Epidermal melanocyte (primary cell): ENCODE measurements around the gene ST6GALNAC5.
"Not testable (repeated sequence)": the region's sequence is repeated elsewhere in the genome, so short reads cannot be mapped to it uniquely, and the experiment has no call there.

Experiments
- DNase-seq: peaks from one replicate; pipeline ENCODE4 v3.0.0; 2011; ENCODE audit warnings: low spot score; ENCODE audit not compliant: insufficient read length

The ST6GALNAC5 gene

DNA sequence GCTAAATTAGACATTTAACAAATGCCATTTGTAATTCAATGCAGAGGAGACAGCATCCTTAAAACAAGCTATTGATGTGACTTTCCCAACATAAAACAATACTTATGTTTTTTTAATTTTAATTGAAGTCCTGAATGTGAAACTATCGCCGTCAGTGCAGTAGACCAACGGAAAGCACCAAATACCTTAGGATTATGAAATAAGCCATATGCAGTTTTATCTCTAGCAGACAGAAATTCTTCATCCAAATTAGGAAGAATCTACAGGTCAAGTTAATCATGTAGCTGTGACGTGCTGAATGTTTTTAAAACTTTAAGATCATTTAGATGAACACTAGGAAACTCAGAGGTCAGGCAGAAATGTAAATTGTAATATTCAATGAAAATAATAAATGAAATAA is 714 bp upstream of the ST6GALNAC5 start:
- DNase-seq = no peak

DNA sequence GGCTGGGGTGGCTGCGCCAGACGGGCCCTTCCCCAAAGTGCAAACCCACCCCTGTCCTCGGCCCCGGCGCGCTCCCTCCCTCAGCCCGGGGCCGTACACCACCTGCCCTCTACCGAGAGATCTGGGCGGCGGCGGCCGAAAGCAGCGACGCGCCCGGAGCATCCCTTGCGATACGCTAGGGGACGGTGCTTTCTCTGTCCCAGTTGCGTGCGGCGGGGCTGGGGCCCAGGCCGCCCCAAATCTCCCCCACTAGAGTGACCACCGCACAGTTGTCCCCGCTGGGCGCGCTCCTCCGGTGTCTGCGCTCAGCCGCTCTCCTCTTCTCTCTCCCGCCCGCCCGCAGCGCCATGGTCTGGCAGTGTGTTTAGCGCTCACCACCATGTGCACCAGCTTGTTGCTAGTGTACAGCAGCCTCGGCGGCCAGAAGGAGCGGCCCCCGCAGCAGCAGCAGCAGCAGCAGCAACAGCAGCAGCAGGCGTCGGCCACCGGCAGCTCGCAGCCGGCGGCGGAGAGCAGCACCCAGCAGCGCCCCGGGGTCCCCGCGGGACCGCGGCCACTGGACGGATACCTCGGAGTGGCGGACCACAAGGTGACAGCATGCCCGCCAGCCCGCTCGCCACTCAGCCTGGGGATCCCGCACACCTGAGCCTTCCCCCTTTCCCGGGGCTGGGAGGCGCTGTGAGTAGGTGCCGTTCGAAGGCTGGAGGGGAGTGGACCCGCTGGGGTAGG is 1.0 kb downstream of the ST6GALNAC5 start:
- DNase-seq = no peak

DNA sequence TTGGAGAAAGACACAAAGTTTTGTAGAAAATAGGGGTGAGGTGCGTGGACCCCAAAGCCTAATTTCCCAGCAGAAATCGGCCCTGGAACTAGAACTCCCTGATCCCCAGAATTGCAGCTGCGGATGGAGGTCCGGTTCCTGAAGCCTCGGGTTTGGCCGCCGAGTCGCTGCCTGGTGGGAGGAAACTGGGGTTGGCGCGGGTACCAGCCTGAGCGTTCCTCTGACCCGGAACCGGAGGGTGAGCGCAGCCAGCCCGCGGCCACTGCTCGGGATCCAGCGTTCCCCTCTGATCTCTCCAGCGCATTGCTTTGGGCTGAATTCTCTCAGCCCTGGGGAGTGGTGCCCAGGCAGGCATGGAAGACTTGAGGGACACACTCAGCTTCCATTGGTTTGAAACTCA is 1.6 kb downstream of the ST6GALNAC5 start:
- no peak for DNase-seq

GRCh38 chr1:76870037-76870436 is 2.8 kb downstream of the ST6GALNAC5 start:
- DNase-seq = no peak

DNA sequence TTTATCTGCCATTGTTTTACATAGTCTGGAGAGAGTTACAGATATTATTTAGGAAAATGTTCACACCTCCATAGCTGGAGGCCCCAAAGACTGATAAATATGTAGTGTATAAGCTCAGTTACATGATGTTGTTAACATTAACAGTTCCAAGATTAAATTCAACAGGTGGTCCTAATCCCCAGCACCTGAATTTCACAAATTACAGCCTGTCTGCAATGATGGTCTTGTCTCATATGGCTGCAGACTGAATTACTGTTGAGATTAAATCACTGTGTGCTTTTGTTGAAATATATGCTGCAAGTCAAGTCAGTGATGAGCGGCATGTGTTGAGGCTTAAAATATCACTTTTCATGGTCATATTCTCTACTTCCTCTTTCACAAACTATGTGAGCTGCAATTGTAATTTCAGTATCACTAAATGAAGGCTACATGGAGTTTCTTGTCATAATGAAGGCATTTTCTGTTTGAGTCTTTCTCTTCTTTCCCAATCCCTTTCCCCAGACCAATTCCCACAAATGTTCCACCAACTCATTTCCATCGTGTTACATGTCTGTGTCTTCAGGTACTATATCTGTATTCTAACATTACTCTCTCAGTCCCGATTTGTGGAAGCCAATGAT is 4.2 kb downstream of the ST6GALNAC5 start:
- no peak for DNase-seq

DNA sequence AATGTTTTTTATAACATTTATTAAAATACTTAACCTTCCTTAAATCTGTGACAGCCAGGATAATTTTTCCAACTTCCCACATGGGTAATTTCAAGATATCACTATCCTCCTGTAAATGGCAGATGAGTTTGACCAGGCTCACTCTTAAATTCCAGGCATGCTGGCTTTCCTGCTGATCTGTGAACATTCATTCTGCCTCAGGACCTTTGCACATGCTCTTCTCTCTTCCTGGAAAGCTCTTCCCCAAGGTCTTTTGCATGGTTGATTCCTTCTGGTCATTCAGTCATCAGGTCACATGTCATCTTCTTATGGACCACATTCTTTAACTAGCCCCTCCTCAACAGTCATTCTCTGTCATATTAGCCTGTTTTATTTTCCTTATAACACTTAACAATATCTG is 5.7 kb downstream of the ST6GALNAC5 start:
- DNase-seq = no peak

DNA sequence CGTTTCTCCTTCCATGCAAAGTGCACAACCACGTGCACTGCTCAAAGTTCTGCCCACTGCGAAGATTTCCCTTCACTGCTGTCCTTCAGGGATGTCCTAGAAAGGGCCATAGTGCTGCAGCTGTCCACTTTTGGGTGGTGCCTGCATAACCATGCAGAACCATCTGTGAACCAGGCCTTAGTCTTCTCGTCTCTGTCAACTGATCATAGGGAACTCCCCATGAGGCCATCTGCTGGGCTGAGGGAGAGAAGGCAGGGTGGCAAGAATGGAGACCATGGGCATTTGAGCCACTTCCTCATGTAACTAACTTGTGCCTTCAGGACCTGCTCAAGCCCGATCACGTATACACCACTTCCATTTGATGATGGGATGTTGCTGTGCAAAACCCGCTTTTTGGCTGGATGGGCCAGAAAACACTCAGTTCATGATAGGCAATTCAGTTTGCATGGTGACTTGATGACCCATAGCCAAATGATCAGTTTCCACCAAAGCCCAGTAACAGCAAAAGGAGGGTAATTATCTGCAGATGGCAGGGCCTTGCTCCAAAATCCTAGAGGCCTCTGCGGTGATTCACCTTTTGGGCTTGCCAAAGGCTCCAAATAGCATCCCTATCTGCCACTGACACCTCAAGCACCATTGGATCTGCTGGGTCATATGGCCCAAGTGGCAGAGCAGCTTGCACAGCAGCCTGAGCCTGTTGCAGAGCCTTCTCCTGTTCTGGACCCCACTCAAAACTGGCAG is 9.5 kb downstream of the ST6GALNAC5 start:
- no peak for DNase-seq

DNA sequence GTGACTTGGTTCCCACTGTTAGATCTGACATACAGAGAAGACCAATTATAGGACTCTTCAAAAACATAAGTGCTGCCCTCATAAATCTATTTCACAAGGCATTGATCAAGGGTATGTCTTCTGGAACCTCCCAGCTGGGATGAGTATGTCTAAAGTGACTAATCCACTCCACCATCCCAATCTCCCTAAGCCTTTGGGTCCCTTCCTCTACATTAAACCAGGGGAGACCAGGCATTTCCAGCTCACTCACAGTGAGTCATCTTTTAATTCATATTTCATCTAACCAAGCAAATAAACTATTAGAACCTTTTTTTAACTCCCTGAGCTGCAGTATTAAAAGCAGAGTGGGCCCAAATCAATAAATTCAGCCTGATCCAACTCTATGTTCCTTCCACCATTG is 11.7 kb downstream of the ST6GALNAC5 start:
- DNase-seq = not testable (repeated sequence)

GRCh38 chr1:76881762-76882161 is 14.5 kb downstream of the ST6GALNAC5 start:
- DNase-seq = no peak

GRCh38 chr1:76891931-76892622 is 24.8 kb downstream of the ST6GALNAC5 start:
- no peak for DNase-seq

- no peak for DNase-seq
Observed at GRCh38 chr1:76892675-76893074, 25.4 kb downstream of the ST6GALNAC5 start.

DNA sequence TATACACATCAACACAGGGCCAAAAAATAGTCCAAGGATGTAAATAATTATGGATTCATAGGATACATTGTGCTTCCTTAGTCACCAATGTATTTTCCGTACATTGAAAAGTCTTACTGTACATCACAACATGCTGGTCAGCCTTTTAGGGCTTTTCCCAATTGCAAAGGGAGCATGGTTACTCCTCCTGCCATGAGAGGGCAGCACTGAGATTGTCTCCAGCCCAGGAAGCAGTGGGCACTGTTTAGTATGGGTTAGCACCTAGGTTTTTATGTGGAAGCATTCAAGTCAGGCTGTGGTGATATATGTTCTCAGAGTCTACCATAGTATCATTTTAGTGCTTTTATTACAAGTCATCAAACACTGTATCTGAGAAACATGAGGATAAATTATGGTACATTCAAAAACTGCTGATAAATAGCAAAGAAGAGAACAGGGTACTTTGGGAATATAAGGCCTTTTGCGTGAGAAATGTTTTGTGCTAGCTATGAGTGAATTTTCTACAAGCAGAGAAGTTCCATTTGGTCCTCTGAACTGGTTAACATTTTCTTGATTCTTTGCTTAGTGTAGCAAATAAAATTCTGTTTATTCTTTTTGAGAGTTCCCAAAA is 34.0 kb downstream of the ST6GALNAC5 start:
- DNase-seq = no peak

DNA sequence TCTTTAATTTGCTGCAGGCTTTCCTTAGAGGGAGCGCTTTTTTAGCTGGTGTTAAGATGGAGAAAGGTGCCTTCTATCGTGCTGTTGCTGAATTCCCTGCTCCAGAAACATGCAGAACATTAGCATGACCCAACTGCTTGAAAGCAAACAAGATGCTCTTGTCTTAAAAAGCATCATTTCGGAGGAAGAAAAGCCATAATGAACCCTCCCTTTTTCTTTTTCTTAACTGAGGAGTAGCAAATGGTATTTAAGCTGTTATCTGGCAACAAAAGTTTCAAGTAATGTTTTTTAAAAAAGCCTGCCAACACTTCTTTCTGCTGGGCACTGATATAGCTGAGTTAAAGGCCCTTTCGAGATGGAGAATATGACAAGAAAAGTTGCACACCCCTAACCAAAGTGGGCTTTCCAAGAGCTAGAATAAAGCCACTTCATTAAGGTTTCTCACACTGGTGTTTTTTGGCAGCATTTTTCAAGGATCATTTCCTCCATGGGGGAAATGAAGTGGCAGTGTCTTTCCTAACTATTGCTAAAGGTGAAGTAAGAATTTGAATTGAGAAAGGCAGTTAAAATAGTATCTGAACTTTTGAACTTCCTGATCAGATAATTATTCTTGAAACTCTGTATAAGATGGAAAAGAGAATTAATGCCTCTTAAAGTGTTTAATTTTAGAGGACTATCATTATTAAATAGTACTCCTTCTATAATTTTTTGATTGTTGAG is 38.8 kb downstream of the ST6GALNAC5 start:
- no peak for DNase-seq

GRCh38 chr1:76909311-76909710 is 42.0 kb downstream of the ST6GALNAC5 start:
- DNase-seq = no peak

GRCh38 chr1:76919085-76919484 is 51.8 kb downstream of the ST6GALNAC5 start:
- DNase-seq = no peak

- no peak for DNase-seq
Observed at GRCh38 chr1:76921590-76921989, 54.3 kb downstream of the ST6GALNAC5 start.

DNA sequence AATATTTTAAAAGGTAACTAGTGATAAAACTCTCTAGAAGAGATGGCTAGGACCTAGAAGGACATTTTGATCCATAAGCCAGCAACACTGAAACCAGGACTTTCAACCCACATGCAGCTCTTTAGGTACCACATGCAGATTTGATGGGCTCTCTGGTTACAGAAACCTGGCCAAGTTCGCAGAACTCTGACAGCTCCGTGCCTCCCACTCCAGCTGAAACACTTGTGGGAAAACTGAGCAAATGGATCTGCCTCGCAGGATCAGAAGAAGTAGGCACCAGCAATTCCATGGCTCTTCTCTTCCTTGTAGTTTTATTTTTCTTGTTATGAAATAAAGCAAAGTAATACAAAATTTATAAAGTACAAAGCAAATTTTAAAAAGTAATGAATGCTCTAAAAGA is 58.5 kb downstream of the ST6GALNAC5 start:
- no peak for DNase-seq

DNA sequence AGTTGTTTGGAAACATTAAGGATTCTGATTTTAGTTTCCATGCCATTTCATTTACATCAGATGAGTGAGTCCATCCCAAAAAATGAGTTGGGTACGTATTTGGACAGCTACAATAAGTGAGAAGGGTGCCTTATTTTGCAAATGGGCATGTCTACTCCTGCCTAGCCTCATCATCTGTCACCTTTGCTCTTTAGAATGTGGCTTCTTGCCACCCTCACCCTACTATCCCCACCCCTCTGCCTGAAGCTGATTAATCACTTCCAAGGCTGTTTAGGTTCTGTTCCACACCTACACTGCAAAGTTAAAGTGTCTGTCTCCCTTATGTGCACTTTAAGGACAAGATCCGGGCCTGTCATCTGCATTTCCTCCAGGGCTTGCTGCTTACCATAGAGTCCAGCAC is 61.2 kb downstream of the ST6GALNAC5 start:
- DNase-seq = no peak

DNA sequence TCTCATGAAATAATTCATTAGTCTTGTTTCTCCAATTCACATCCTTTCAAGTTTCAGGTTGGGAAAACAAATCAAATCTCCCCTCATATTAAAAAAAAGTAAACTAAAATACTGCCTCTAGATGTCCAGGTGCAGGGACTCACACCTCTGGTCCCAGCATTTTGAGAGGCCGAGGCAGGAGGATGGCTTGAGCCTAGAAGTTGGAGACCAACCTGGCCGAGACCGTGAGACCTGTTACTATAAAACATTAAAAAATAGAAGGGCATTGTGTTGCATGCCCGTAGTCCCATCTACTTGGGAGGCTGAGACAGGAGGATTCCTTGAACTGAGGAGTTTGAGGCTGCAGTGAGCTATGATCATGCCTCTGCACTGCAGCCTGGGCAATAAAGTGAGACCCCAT is 61.9 kb downstream of the ST6GALNAC5 start:
- no peak for DNase-seq

DNA sequence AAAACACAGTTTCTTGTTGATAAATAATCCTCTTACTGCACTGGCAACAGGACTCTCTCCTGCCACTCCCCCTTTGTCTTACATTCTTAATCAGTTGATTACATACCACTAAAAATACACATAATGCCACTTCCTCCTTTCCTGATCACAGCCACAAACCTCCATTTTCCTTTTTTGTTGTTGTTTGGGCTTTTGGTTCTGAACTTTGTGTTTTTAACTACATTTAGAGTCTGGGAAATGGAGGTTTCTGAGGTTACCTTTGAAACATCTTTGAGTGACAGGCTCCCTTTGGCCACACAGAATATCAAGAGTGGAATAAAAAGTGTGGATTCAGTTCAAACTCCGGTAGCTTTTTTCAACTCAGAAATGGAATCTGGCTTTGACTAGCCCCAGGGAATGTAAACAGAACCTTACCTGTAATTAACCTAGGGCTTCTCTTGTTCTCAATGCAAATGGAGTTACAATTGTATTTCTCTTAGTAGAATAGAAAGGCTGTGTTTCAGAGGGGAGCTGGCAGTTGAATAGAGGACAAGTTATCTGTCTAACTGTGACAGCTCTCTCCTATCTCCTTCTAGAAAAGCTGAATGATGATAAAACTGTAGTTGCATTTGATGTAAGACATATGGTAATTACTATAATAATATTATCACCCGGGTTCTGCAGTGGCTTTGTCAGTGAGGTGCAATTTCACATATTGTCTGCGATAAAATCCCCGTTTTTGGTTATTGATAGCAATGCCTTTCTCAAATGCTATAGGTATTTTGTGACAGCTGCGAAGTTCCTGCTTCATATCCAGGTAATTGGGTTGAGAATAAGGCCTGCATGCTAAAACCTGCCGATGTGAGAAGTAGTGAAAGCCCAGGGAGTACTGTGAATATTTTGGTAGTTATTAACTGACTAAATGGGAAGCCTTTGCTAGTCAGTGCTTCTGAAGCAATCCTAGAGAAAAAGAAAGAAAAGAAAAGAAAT is 66.9 kb downstream of the ST6GALNAC5 start:
- DNase-seq = no peak
